KMS-11 (cell line): ENCODE data around the gene OSBPL10.
A peak's percentile ranks its signal among the peaks of the same experiment; 100 is the strongest.

Experiments used
- H2AFZ ChIP-seq: fragments of 200-600 bp; sonication (generic); 2 replicates; pipeline ENCODE4 v1.6.1; 2016; ENCODE audit warnings: antibody characterized with exemption, mixed run types, low read depth
- H3K27ac ChIP-seq: fragments of 200-600 bp; sonication (generic); 2 replicates; pipeline ENCODE4 v1.6.1; 2016; ENCODE audit warnings: mild to moderate bottlenecking, mixed run types
- H3K27me3 ChIP-seq: fragments of 200-600 bp; sonication (generic); 2 replicates; pipeline ENCODE4 v1.6.1; 2017; ENCODE audit warnings: mild to moderate bottlenecking, low read depth, mixed run types, moderate library complexity; ENCODE audit not compliant: insufficient read depth
- H3K36me3 ChIP-seq: fragments of 200-600 bp; sonication (generic); 2 replicates; pipeline ENCODE4 v1.6.1; 2017; ENCODE audit warnings: mild to moderate bottlenecking, mixed run types; ENCODE audit not compliant: insufficient read depth
- H3K4me1 ChIP-seq: fragments of 200-600 bp; sonication (generic); 2 replicates; pipeline ENCODE4 v1.6.1; 2016; ENCODE audit warnings: mild to moderate bottlenecking, low read depth, mixed run types; ENCODE audit not compliant: poor library complexity, severe bottlenecking
- H3K4me2 ChIP-seq: fragments of 200-600 bp; sonication (generic); 2 replicates; pipeline ENCODE4 v1.7.0; 2016; ENCODE audit warnings: mild to moderate bottlenecking, mixed run types
- H3K4me3 ChIP-seq: fragments of 200-600 bp; sonication (generic); IDR thresholded peaks from 2 replicates; pipeline ENCODE4 v1.6.1; 2017; ENCODE audit warnings: low read depth, low read length, mixed read lengths; ENCODE audit not compliant: insufficient read depth
- H3K79me2 ChIP-seq: fragments of 200-600 bp; sonication (generic); 2 replicates; pipeline ENCODE4 v1.6.1; 2016; ENCODE audit warnings: low read depth, mixed run types; ENCODE audit not compliant: insufficient read depth
- H3K9ac ChIP-seq: fragments of 200-600 bp; sonication (generic); 2 replicates; pipeline ENCODE4 v1.6.1; 2016; ENCODE audit warnings: mild to moderate bottlenecking, mixed run types
- H4K20me1 ChIP-seq: fragments of 200-600 bp; sonication (generic); 2 replicates; pipeline ENCODE4 v1.6.1; 2016; ENCODE audit warnings: mild to moderate bottlenecking, mixed run types; ENCODE audit not compliant: insufficient read depth
- CTCF ChIP-seq: fragments of 200-600 bp; sonication (generic); conservative IDR thresholded peaks from 2 replicates; pipeline ENCODE4 v1.6.1; 2017; ENCODE audit warnings: low read depth, mild to moderate bottlenecking, antibody characterized with exemption, low read length, moderate library complexity, mixed read lengths

OSBPL10 gene

GRCh38 chr3:31768479-31769125 lies 212.5 kb downstream of the OSBPL10 start:
- TF ChIP-seq CTCF: peak; percentile 34; the same call in 1 of the 2 replicates
- Histone ChIP-seq H3K79me2 (no peaks in the 10 kb centered on the region), H3K27me3 (no peaks in the 10 kb centered on the region), H3K9ac (no peak overlapping the region), H3K4me2 (no peak overlapping the region), H3K4me1 (no peaks in the 10 kb centered on the region), H4K20me1 (no peaks in the 10 kb centered on the region), H3K4me3 (no peak overlapping the region), H3K27ac (no peak overlapping the region), H3K36me3 (no peaks in the 10 kb centered on the region), H2AFZ (no peak overlapping the region)

- no peak overlapping the region for H3K9ac ChIP-seq
- H3K79me2 ChIP-seq: no peaks in the 10 kb centered on the region
- no peaks in the 10 kb centered on the region for H3K27me3 ChIP-seq
- no peak overlapping the region for H2AFZ ChIP-seq
- no peaks in the 10 kb centered on the region for H3K36me3 ChIP-seq
- H3K4me2 ChIP-seq: no peak overlapping the region
- H4K20me1 ChIP-seq: no peaks in the 10 kb centered on the region
- H3K4me1 ChIP-seq: no peaks in the 10 kb centered on the region
- no peak overlapping the region for H3K27ac ChIP-seq
- H3K4me3 ChIP-seq: no peak overlapping the region
- no peak for TF ChIP-seq CTCF
Measured at GRCh38 chr3:31767920-31768319, 213.1 kb downstream of the OSBPL10 start.

GRCh38 chr3:31766669-31767068 lies 214.4 kb downstream of the OSBPL10 start:
- Histone ChIP-seq H3K27me3 (no peaks in the 10 kb centered on the region), H3K4me2 (no peak overlapping the region), H3K27ac (no peak overlapping the region), H3K4me3 (no peak overlapping the region), H2AFZ (no peak overlapping the region), H3K79me2 (no peaks in the 10 kb centered on the region), H4K20me1 (no peaks in the 10 kb centered on the region), H3K4me1 (no peaks in the 10 kb centered on the region), H3K36me3 (no peaks in the 10 kb centered on the region), H3K9ac (no peak overlapping the region)
- TF ChIP-seq CTCF: no peak

- Histone ChIP-seq H4K20me1 (no peaks in the 10 kb centered on the region), H3K36me3 (no peaks in the 10 kb centered on the region), H3K79me2 (no peaks in the 10 kb centered on the region), H3K27ac (no peak overlapping the region), H2AFZ (no peak overlapping the region), H3K4me2 (no peak overlapping the region), H3K4me3 (no peak overlapping the region), H3K9ac (no peak overlapping the region), H3K4me1 (no peaks in the 10 kb centered on the region), H3K27me3 (no peaks in the 10 kb centered on the region)
- no peak for TF ChIP-seq CTCF
Measured at GRCh38 chr3:31765871-31766270, 215.2 kb downstream of the OSBPL10 start.
